Sigmoid colon (tissue), 4 donors: ENCODE results near the gene ELMO2.

Experiments used
- CTCF ChIP-seq, 4 experiments: fragments of 450-650 bp in 3 of 4; fragments of 200-600 bp in 1 of 4; IDR thresholded peaks; one replicate each; pipeline ENCODE4 v1.5.1; 2016 to 2019; ENCODE audit warnings: antibody characterized with exemption in 4 of 4, mild to moderate bottlenecking in 3 of 4, moderate library complexity in 2 of 4
- POLR2A ChIP-seq, 2 donors: fragments of 450-650 bp; IDR thresholded peaks; one replicate each; pipeline ENCODE4 v1.6.1; 2016; ENCODE audit warnings: antibody characterized with exemption in 2 of 2, mild to moderate bottlenecking in 2 of 2, moderate library complexity in 2 of 2
- POLR2AphosphoS5 ChIP-seq, 4 donors: sonication (generic); formaldehyde crosslinking; IDR thresholded peaks; one replicate each; pipeline ENCODE4 v1.6.1; 2017; ENCODE audit warnings: antibody characterized with exemption in 4 of 4

- no peak for TF ChIP-seq CTCF (IDR thresholded peaks at IDR 0.05)
- no peak for TF ChIP-seq POLR2A (IDR thresholded peaks at IDR 0.05)
- no peak for TF ChIP-seq POLR2AphosphoS5 (IDR thresholded peaks at IDR 0.05)
These were observed 52.2 kb downstream of the ELMO2 start for GRCh38 chr20:46354207-46354555.
